GM12878 (cell line): ENCODE results near the gene PACS1.
A peak's percentile ranks its signal among the peaks of the same experiment; 100 is the strongest.

Source experiments
- CTCF ChIP-seq, 3 experiments: IDR thresholded peaks in 2 of 3; conservative IDR thresholded peaks in 1 of 3; 2 replicates each; pipeline ENCODE4 v1.5.1; 2011; ENCODE audit warnings: low read depth in 3 of 3, low read length in 3 of 3, mild to moderate bottlenecking in 3 of 3, control low read depth in 2 of 3, moderate library complexity in 2 of 3, inconsistent platforms in 1 of 3, mixed read lengths in 1 of 3; ENCODE audit not compliant: control insufficient read depth in 2 of 3, insufficient read depth in 1 of 3; ENCODE audit errors: extremely low read depth in 1 of 3
- E2F4 ChIP-seq: IDR thresholded peaks from 2 replicates; pipeline ENCODE4 v1.6.1; 2012; ENCODE audit warnings: low read depth, low read length, improper control_type of control experiment
- EZH2 ChIP-seq: IDR thresholded peaks from 2 replicates; pipeline ENCODE4 v1.6.1; 2012; ENCODE audit warnings: low read depth, mild to moderate bottlenecking, control low read depth, inconsistent platforms, low read length, borderline replicate concordance; ENCODE audit not compliant: control insufficient read depth
- JUNB ChIP-seq: IDR thresholded peaks from 2 replicates; pipeline ENCODE4 v1.6.1; 2016; ENCODE audit warnings: antibody characterized with exemption, mild to moderate bottlenecking
- KAT2A ChIP-seq: conservative IDR thresholded peaks from 2 replicates; pipeline ENCODE4 v1.6.1; 2011; ENCODE audit warnings: low read depth, low read length; ENCODE audit not compliant: control insufficient read depth
- MYC ChIP-seq: IDR thresholded peaks from 2 replicates; pipeline ENCODE4 v1.6.1; 2011; ENCODE audit warnings: mild to moderate bottlenecking, low read length, moderate library complexity, inconsistent platforms; ENCODE audit not compliant: insufficient read depth, insufficient replicate concordance, insufficient read length, severe bottlenecking
- NBN ChIP-seq: fragments of 450-650 bp; IDR thresholded peaks from 2 replicates; pipeline ENCODE4 v1.6.1; 2016
- POLR2A ChIP-seq: IDR thresholded peaks from 2 replicates; pipeline ENCODE4 v1.6.1; 2011; ENCODE audit warnings: low read depth, mild to moderate bottlenecking, low read length
- POLR2AphosphoS5 ChIP-seq: IDR thresholded peaks from 2 replicates; pipeline ENCODE4 v1.6.1; 2011; ENCODE audit warnings: mild to moderate bottlenecking, low read length, inconsistent platforms
- TBL1XR1 ChIP-seq: IDR thresholded peaks from 2 replicates; pipeline ENCODE4 v1.6.1; 2012; ENCODE audit warnings: low read depth, low read length, improper control_type of control experiment

GRCh38 chr11:66277471-66278362, 207.6 kb downstream of the PACS1 start, which contains the start of gene CNIH2:
- TF ChIP-seq JUNB (no peak), E2F4 (no peak), EZH2 (no peak), TBL1XR1 (no peak), POLR2A (peak; percentile 54; the same call in 1 of the 2 replicates), POLR2AphosphoS5 (no peak), KAT2A (no peak), NBN (no peak), CTCF (IDR thresholded peaks at IDR 0.05 in 2 of 3, conservative IDR thresholded peaks at IDR 0.05 in 1 of 3; ENCODE audit: control insufficient read depth in 2 of 3, extremely low read depth in 1 of 3, insufficient read depth in 1 of 3, low read depth in 3 of 3, low read length in 3 of 3) (no peak), MYC (no peak)
